Suprapubic skin (tissue), 4 donors: Measurements from ENCODE around the gene INPP5A.

Experiments
- CTCF ChIP-seq, 2 donors: fragments of 200-600 bp in 1 of 2; fragments of 450-650 bp in 1 of 2; sonication (generic) in 1 of 2; IDR thresholded peaks; one replicate each; pipeline ENCODE4 v1.5.1; 2016 to 2019; ENCODE audit warnings: antibody characterized with exemption in 2 of 2, mild to moderate bottlenecking in 1 of 2, moderate library complexity in 1 of 2
- POLR2A ChIP-seq, 2 donors: fragments of 450-650 bp; IDR thresholded peaks; one replicate each; pipeline ENCODE4 v1.6.1; 2017; ENCODE audit warnings: antibody characterized with exemption in 2 of 2, mild to moderate bottlenecking in 2 of 2, moderate library complexity in 2 of 2
- POLR2AphosphoS5 ChIP-seq, 3 donors: sonication (generic); formaldehyde crosslinking; IDR thresholded peaks; one replicate each; pipeline ENCODE4 v1.6.1; 2017; ENCODE audit warnings: antibody characterized with exemption in 3 of 3

- TF ChIP-seq POLR2AphosphoS5 (IDR thresholded peaks at IDR 0.05) = no peak
- no peak for TF ChIP-seq CTCF (IDR thresholded peaks at IDR 0.05)
- no peak for TF ChIP-seq POLR2A (IDR thresholded peaks at IDR 0.05)
These were observed 12.9 kb upstream of the INPP5A start for GRCh38 chr10:132524443-132525285.
